NB4 (cell line): ENCODE results near the gene CCDC149.

Experiments used
- DNase-seq: peaks from one replicate; pipeline ENCODE4 v3.0.0; 2010; ENCODE audit warnings: low read depth
- H3K4me3 ChIP-seq: one replicate; pipeline ENCODE4 v1.5.1; 2011; ENCODE audit warnings: mild to moderate bottlenecking, low read depth, low read length, moderate library complexity
- CTCF ChIP-seq: IDR thresholded peaks from one replicate; pipeline ENCODE4 v1.5.1; 2012; ENCODE audit warnings: low read depth, low read length
- MYC ChIP-seq: IDR thresholded peaks from 2 replicates; pipeline ENCODE4 v1.6.1; 2011; ENCODE audit warnings: low read depth, low read length
- POLR2A ChIP-seq: IDR thresholded peaks from 2 replicates; pipeline ENCODE4 v1.6.1; 2011; ENCODE audit warnings: mild to moderate bottlenecking; ENCODE audit not compliant: insufficient read length; ENCODE audit errors: extremely low read depth
- TF ChIP-seq, protein P1 (sequence below): IDR thresholded peaks from 2 replicates; pipeline ENCODE4 v1.6.1; 2011; ENCODE audit warnings: low read depth, low read length

The CCDC149 gene

GRCh38 chr4:24798036-24798610 is 114.7 kb downstream of the CCDC149 start:
- TF ChIP-seq POLR2A, result no peak
- TF ChIP-seq, protein P1, sequence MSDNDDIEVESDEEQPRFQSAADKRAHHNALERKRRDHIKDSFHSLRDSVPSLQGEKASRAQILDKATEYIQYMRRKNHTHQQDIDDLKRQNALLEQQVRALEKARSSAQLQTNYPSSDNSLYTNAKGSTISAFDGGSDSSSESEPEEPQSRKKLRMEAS, result no peak
- TF ChIP-seq MYC, result no peak
- DNase-seq, result no peak
- no peak overlapping the region for H3K4me3 ChIP-seq

DNA sequence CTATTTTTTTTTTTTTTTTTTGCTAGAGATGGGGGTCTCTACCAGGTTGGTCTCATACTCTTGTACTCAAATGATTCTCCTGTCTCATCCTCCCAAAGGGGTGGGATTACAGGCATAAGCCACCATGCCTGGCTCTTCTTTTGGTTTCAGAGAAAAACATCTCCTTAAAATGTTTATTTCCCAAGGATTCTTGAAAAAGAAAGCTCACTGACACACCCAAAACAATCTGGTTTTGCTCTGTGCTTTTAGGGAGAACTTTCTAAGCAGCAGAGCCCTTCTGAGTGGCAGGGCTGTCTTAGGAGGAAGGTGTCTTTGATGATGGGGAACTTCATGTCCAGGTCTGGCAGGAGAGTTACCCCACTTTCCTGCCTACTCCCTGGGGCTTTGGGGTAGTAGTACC is 116.2 kb downstream of the CCDC149 start:
- no peak for DNase-seq
- H3K4me3 ChIP-seq, result no peak overlapping the region
- TF ChIP-seq POLR2A, result no peak
- TF ChIP-seq, protein P1, result no peak
- TF ChIP-seq CTCF, result no peak
- no peak for TF ChIP-seq MYC

GRCh38 chr4:24795666-24796381 is 117.0 kb downstream of the CCDC149 start:
- TF ChIP-seq, protein P1, result no peak
- no peak for TF ChIP-seq POLR2A
- no peak for TF ChIP-seq CTCF
- TF ChIP-seq MYC, result no peak
- DNase-seq, result no peak
- no peak overlapping the region for H3K4me3 ChIP-seq

DNA sequence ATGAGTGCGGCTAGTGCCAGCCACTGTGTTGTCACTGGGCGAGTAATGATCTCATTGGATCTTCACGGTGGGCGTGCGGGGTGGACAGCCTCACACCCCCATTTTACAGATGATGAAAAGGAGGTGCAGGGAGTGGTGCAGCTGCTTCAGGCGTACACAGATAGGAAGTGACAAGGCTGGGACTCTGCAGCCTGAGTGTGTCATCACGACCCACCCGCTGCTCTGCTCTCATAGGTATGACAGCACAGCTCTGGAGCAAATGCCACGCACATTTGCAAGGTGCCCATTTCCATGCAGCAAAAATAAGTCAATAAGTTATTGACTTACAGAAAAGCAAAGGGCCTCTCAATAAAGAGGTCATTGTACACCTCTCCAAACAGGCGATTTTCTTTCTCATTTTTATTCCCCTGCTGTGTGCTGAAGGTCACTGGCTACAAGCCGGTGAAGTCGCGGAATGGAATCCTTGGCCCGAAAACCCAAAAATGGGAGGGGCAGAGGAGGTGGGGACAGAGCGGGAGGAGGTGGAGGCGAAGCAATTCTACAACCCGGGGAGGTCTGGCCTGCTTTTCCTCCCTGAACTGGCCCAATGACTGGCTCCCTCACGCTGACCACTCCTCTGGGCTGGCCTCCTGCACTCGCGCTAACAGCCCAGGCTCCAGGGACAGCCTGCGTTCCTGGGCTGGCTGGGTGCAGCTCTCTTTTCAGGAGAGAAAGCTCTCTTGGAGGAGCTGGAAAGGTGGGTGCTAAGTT is 117.8 kb downstream of the CCDC149 start, which contains the start of gene SOD3:
Gene SOD3, plus strand, starts transcription at position 658 of the 750 bp plus-strand sequence. CDS start 3,949 bp downstream, outside the sequence.
- H3K4me3 ChIP-seq, result no peak within 1 kb of the TSS
- no peak for DNase-seq
- TF ChIP-seq, protein P1, result no peak
- TF ChIP-seq MYC (no peak), CTCF (no peak), POLR2A (no peak)

- DNase-seq, result no peak
- H3K4me3 ChIP-seq, result no peak overlapping the region
- TF ChIP-seq, protein P1, result no peak
- no peak for TF ChIP-seq MYC
- no peak for TF ChIP-seq POLR2A
- TF ChIP-seq CTCF, result no peak
Measured at GRCh38 chr4:24794480-24794879, 118.4 kb downstream of the CCDC149 start.

DNA sequence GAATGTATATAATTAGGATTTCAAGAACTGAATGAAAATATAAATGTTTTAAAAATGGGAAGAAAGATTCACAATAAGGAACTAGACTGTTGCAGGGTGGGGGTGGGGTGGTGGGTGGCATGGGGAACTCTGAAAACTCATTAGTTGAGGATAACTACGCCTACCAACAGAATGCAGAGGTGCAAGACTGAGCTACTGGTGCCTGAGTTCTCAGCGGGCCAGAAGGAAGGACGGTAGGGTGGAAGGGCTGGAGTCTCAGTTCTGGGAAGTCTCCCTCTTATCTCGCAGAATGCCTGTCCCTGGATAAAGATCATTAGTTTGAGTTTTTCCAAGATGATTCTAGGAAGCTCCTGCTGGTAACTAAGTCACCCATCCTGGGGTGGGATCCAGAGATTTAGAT is 118.8 kb downstream of the CCDC149 start:
- no peak overlapping the region for H3K4me3 ChIP-seq
- TF ChIP-seq POLR2A (no peak), MYC (no peak), CTCF (no peak)
- TF ChIP-seq, protein P1, result no peak
- no peak for DNase-seq
